A549 (cell line): Measurements from ENCODE around the gene ATP8A1. TPM values are rescaled to one million over a fixed set of nuclear protein-coding genes. Genes with fewer than 3 reads are reported as not detected.

ENCODE experiments used
- ATAC-seq, 2 experiments: fragments of 200-7000 bp in 1 of 2; fragments of >200 bp in 1 of 2; cut with Nextera tagmentation in 1 of 2; cut with Tn5 transposase in 1 of 2; 3 replicates each; pipeline versions ENCODE4 v1.8.0 to v1.9.1; 2018 to 2020; ENCODE audit warnings: mild to moderate bottlenecking in 1 of 2, moderate library complexity in 1 of 2
- CTCF ChIA-PET: fragments of 300-600 bp; sonication (Branson Sonifier 250); formaldehyde crosslinking; extraction: SDS; loops from one replicate; lab custom pipeline; 2021; ENCODE audit warnings: antibody characterized with exemption, inconsistent platforms; lab: Yijun Ruan, JAX
- POLR2A ChIA-PET: fragments of 350-600 bp; formaldehyde crosslinking; extraction: SDS; loops from one replicate; lab custom pipeline; 2021; ENCODE audit warnings: antibody characterized with exemption, inconsistent platforms; lab: Yijun Ruan, JAX
- DNase-seq, 2 experiments: peaks; one replicate each; pipeline versions ENCODE4 v3.0.0 to v3.0.0-alpha.2; 2011 to 2016; ENCODE audit warnings: low read depth in 1 of 2, low spot score in 1 of 2
- FAIRE-seq: peaks from 2 replicates; lab custom pipeline; 2011; peaks lifted over from hg19 to GRCh38; lab: Jason Lieb, UNC
- H3K27ac ChIP-seq, 2 experiments: fragments of >200 bp; sonication (Bioruptor Twin); formaldehyde crosslinking; 3 replicates each; pipeline ENCODE4 v1.5.1; 2016 to 2017
- H3K4me1 ChIP-seq: fragments of >200 bp; sonication (Bioruptor Twin); formaldehyde crosslinking; 3 replicates; pipeline ENCODE4 v1.6.1; 2016
- H3K4me2 ChIP-seq: fragments of >200 bp; sonication (Bioruptor Twin); formaldehyde crosslinking; 3 replicates; pipeline ENCODE4 v1.6.1; 2016
- H3K4me3 ChIP-seq: fragments of >200 bp; sonication (Bioruptor Twin); formaldehyde crosslinking; 3 replicates; pipeline ENCODE4 v1.5.1; 2016
- H3K9me3 ChIP-seq: fragments of >200 bp; sonication (Bioruptor Twin); formaldehyde crosslinking; 3 replicates; pipeline ENCODE4 v1.6.1; 2016
- BHLHE40 ChIP-seq: IDR thresholded peaks from 2 replicates; pipeline ENCODE4 v1.6.1; 2012; ENCODE audit warnings: low read depth, low read length, inconsistent platforms
- CBX8 ChIP-seq: fragments of 200-600 bp; sonication (generic); IDR thresholded peaks from 2 replicates; pipeline ENCODE4 v1.6.1; 2016
- CEBPB ChIP-seq, 2 experiments: fragments of >200 bp in 1 of 2; sonication (Bioruptor Twin) in 1 of 2; formaldehyde crosslinking in 1 of 2; IDR thresholded peaks; 2 replicates each; pipeline ENCODE4 v1.6.1; 2012 to 2016
- CHD2 ChIP-seq: fragments of 150-350 bp; IDR thresholded peaks from 2 replicates; pipeline ENCODE4 v1.6.1; 2014; ENCODE audit warnings: low read length; ENCODE audit not compliant: partially characterized antibody
- CHD4 ChIP-seq: fragments of 200-600 bp; sonication (generic); IDR thresholded peaks from 2 replicates; pipeline ENCODE4 v1.6.1; 2016; ENCODE audit warnings: antibody characterized with exemption, mild to moderate bottlenecking, borderline replicate concordance
- EHMT2 ChIP-seq: fragments of 200-600 bp; sonication (generic); IDR thresholded peaks from 2 replicates; pipeline ENCODE4 v1.6.1; 2016; ENCODE audit warnings: antibody characterized with exemption, low read depth, mild to moderate bottlenecking, moderate library complexity
- EP300 ChIP-seq, 2 experiments: fragments of >200 bp; sonication (Bioruptor Twin); formaldehyde crosslinking; IDR thresholded peaks; 2 replicates in 1 of 2; 3 replicates in 1 of 2; pipeline ENCODE4 v1.6.1; 2016 to 2017
- GATA3 ChIP-seq: IDR thresholded peaks from 2 replicates; pipeline ENCODE4 v1.6.1; 2012; ENCODE audit warnings: borderline replicate concordance
- HES2 ChIP-seq: fragments of >200 bp; sonication (Bioruptor Twin); formaldehyde crosslinking; IDR thresholded peaks from 2 replicates; pipeline ENCODE4 v1.6.1; 2016
- HEYL ChIP-seq: fragments of 250-450 bp; sonication (Bioruptor Pico); IDR thresholded peaks from 2 replicates; pipeline ENCODE4 v1.8.0; 2021; ENCODE audit warnings: mild to moderate bottlenecking, moderate library complexity
- HOXB13 ChIP-seq: fragments of 250-450 bp; sonication (Bioruptor Pico); IDR thresholded peaks from 2 replicates; pipeline ENCODE4 v1.5.0; 2020; ENCODE audit warnings: low read depth, mild to moderate bottlenecking, moderate library complexity
- MAFK ChIP-seq: fragments of 450-650 bp; IDR thresholded peaks from 2 replicates; pipeline ENCODE4 v1.6.1; 2014; ENCODE audit not compliant: partially characterized antibody
- MAZ ChIP-seq: fragments of 150-350 bp; IDR thresholded peaks from 2 replicates; pipeline ENCODE4 v1.6.1; 2014; ENCODE audit warnings: antibody characterized with exemption, low read depth, low read length, borderline replicate concordance
- MYC ChIP-seq: IDR thresholded peaks from 2 replicates; pipeline ENCODE4 v1.6.1; 2012; ENCODE audit warnings: mild to moderate bottlenecking, inconsistent platforms, low read length, improper control_type of control experiment, borderline replicate concordance
- POLR2A ChIP-seq: IDR thresholded peaks from 2 replicates; pipeline ENCODE4 v1.6.1; 2012; ENCODE audit warnings: mild to moderate bottlenecking, low read length
- RARB ChIP-seq: fragments of 250-450 bp; sonication (Bioruptor Pico); IDR thresholded peaks from 2 replicates; pipeline ENCODE4 v1.8.0; 2021; ENCODE audit warnings: mild to moderate bottlenecking, moderate library complexity
- RCOR1 ChIP-seq: fragments of 150-350 bp; IDR thresholded peaks from 2 replicates; pipeline ENCODE4 v1.6.1; 2014; ENCODE audit warnings: antibody characterized with exemption, low read length, low read depth
- RFX5 ChIP-seq: fragments of 450-650 bp; IDR thresholded peaks from 2 replicates; pipeline ENCODE4 v1.7.1; 2014; ENCODE audit warnings: antibody characterized with exemption, mild to moderate bottlenecking, moderate library complexity
- RNF2 ChIP-seq: fragments of 200-600 bp; sonication (generic); IDR thresholded peaks from 2 replicates; pipeline ENCODE4 v1.6.1; 2016; ENCODE audit warnings: low read depth, mild to moderate bottlenecking, antibody characterized with exemption, moderate library complexity, borderline replicate concordance
- SMC3 ChIP-seq: fragments of >200 bp; sonication (Bioruptor Twin); formaldehyde crosslinking; IDR thresholded peaks from 3 replicates; pipeline ENCODE4 v1.6.1; 2018; ENCODE audit warnings: inconsistent platforms
- TP53 ChIP-seq: fragments of 250-450 bp; sonication (Bioruptor Pico); IDR thresholded peaks from 2 replicates; pipeline ENCODE4 v1.5.0; 2021; ENCODE audit warnings: mild to moderate bottlenecking, moderate library complexity
- ZC3H11A ChIP-seq: fragments of 450-650 bp; IDR thresholded peaks from 2 replicates; pipeline ENCODE4 v1.6.1; 2014; ENCODE audit warnings: antibody characterized with exemption, mild to moderate bottlenecking
- ZNF302 ChIP-seq: fragments of 250-450 bp; sonication (Bioruptor Pico); IDR thresholded peaks from 2 replicates; pipeline ENCODE4 v1.9.0; 2021; ENCODE audit warnings: inconsistent platforms, mild to moderate bottlenecking, moderate library complexity
- ZSCAN20 ChIP-seq: fragments of 250-450 bp; sonication (Bioruptor Pico); IDR thresholded peaks from 2 replicates; pipeline ENCODE4 v1.8.0; 2022; ENCODE audit warnings: mild to moderate bottlenecking, moderate library complexity
- WGBS: methylation state at CpG from one replicate; pipeline ENCODE4 v1.1.6; 2017; ENCODE audit errors: missing lambda C conversion rate; 5-methylcytosine and 5-hydroxymethylcytosine counted together
- polyA plus RNA-seq, 4 experiments: library from polyadenylated mRNA; depleted of rRNA in 3 of 4; stranded (reverse); fragments of >200 nt; fragmentation: RNase III in 1 of 4; extraction: RNeasy Plus Mini Kit Qiagen cat#74134 plus additional on column Dnase treatment in 1 of 4; gene quantifications; 2 replicates in 3 of 4; 3 replicates in 1 of 4; pipeline ENCODE4 v1.2.3, GENCODE V29; 2011 to 2017
- TF ChIP-seq, protein P1 (sequence below): fragments of 150-350 bp; IDR thresholded peaks from 2 replicates; pipeline ENCODE4 v1.6.1; 2014; ENCODE audit warnings: low read depth, mild to moderate bottlenecking, low read length
- TF ChIP-seq, protein P2 (sequence below): IDR thresholded peaks from 2 replicates; pipeline ENCODE4 v1.6.1; 2012; ENCODE audit warnings: low read depth, borderline replicate concordance
- TF ChIP-seq, protein P3 (sequence below): fragments of >200 bp; sonication (Bioruptor Twin); formaldehyde crosslinking; IDR thresholded peaks from 3 replicates; pipeline ENCODE4 v1.5.1; 2016

ATP8A1 gene
- polyA plus RNA-seq, 2 of the 4 experiments (the other 2 are of a cell fraction): 0.06 to 0.25 TPM

GRCh38 chr4:42420140-42420539, 236.8 kb downstream of the ATP8A1 start (continued):
- no peak for TF ChIP-seq CHD4
- TF ChIP-seq ZSCAN20 (CRISPR knock-in tag): no peak

- 52% methylated on average over 3 of the region's 3 CpGs for WGBS
- no peak for FAIRE-seq
Measured at GRCh38 chr4:42417550-42417949, 239.4 kb downstream of the ATP8A1 start.

DNA sequence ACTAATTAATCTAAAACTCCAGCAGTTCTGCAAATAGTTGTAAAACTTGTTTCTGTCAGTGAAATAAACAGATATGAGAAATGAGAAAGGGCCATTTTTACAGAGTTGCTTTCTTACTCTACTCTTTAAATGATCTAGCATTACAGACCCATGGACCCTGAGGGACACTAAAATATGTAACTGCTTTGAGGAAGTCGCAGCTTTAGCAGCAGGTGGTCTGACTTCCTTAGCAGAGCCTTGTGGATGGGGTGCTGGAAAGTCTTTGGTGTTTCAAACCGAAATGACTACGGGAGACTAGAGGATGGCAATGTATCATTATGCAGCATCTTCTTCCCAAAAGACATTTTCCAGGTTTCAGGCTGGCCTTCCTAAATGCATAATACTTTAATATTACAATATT, 240.9 kb downstream of the ATP8A1 start:
- no peak for DNase-seq
- ATAC-seq: no peak
- no peaks in the 10 kb centered on the region for H3K9me3 ChIP-seq
- WGBS: 22% methylated on average over 3 of the region's 3 CpGs
- CTCF ChIA-PET: no interaction called here
- TF ChIP-seq ZC3H11A (no peak), RNF2 (no peak), TP53 (CRISPR knock-in tag) (no peak), EP300 (IDR thresholded peaks at IDR 0.05) (no peak), EHMT2 (no peak), CBX8 (no peak), CEBPB (IDR thresholded peaks at IDR 0.05) (no peak), ZNF302 (no peak), RCOR1 (no peak), BHLHE40 (no peak), MAFK (no peak), HES2 (no peak), GATA3 (no peak), HOXB13 (CRISPR knock-in tag) (no peak)
- TF ChIP-seq, protein P1, sequence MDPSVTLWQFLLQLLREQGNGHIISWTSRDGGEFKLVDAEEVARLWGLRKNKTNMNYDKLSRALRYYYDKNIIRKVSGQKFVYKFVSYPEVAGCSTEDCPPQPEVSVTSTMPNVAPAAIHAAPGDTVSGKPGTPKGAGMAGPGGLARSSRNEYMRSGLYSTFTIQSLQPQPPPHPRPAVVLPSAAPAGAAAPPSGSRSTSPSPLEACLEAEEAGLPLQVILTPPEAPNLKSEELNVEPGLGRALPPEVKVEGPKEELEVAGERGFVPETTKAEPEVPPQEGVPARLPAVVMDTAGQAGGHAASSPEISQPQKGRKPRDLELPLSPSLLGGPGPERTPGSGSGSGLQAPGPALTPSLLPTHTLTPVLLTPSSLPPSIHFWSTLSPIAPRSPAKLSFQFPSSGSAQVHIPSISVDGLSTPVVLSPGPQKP: no peak
- no peaks in the 10 kb centered on the region for H3K4me1 ChIP-seq
- H3K4me3 ChIP-seq: no peak overlapping the region
- POLR2A ChIA-PET: no interaction called here
- no peak for FAIRE-seq
- H3K27ac ChIP-seq: no peak overlapping the region
- no peak overlapping the region for H3K4me2 ChIP-seq

More at GRCh38 chr4:42417550-42417949, 239.4 kb downstream of the ATP8A1 start:
- Histone ChIP-seq H3K9me3 (no peaks in the 10 kb centered on the region), H3K4me3 (no peak overlapping the region), H3K27ac (no peak overlapping the region), H3K4me1 (no peaks in the 10 kb centered on the region), H3K4me2 (no peak overlapping the region)
- ATAC-seq (no peak), DNase-seq (no peak)
- TF ChIP-seq, protein P2, sequence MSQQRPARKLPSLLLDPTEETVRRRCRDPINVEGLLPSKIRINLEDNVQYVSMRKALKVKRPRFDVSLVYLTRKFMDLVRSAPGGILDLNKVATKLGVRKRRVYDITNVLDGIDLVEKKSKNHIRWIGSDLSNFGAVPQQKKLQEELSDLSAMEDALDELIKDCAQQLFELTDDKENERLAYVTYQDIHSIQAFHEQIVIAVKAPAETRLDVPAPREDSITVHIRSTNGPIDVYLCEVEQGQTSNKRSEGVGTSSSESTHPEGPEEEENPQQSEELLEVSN: no peak
- no peak for TF ChIP-seq MAZ
- TF ChIP-seq MYC: no peak
- no peak for TF ChIP-seq CHD4
- TF ChIP-seq MAFK: no peak
- TF ChIP-seq CHD2: no peak
- no peak for TF ChIP-seq ZNF302
- TF ChIP-seq, protein P3, sequence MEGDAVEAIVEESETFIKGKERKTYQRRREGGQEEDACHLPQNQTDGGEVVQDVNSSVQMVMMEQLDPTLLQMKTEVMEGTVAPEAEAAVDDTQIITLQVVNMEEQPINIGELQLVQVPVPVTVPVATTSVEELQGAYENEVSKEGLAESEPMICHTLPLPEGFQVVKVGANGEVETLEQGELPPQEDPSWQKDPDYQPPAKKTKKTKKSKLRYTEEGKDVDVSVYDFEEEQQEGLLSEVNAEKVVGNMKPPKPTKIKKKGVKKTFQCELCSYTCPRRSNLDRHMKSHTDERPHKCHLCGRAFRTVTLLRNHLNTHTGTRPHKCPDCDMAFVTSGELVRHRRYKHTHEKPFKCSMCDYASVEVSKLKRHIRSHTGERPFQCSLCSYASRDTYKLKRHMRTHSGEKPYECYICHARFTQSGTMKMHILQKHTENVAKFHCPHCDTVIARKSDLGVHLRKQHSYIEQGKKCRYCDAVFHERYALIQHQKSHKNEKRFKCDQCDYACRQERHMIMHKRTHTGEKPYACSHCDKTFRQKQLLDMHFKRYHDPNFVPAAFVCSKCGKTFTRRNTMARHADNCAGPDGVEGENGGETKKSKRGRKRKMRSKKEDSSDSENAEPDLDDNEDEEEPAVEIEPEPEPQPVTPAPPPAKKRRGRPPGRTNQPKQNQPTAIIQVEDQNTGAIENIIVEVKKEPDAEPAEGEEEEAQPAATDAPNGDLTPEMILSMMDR: no peak
- TF ChIP-seq SMC3: no peak
- no peak for TF ChIP-seq HEYL (CRISPR knock-in tag)
- TF ChIP-seq RARB (CRISPR knock-in tag): no peak
- no peak for TF ChIP-seq POLR2A
- TF ChIP-seq EP300 (IDR thresholded peaks at IDR 0.05): no peak
- TF ChIP-seq RFX5: no peak
- POLR2A ChIA-PET: no interaction called here
- CTCF ChIA-PET: interaction anchor here (0.6 kb wide), 1 partner anchor 20 kb away, joined by 3 read pairs; no protein-coding TSS in a partner anchor
